H9 (cell line): ENCODE results near the gene PLK3. TPM values are rescaled to one million over a fixed set of nuclear protein-coding genes. Genes with fewer than 3 reads are reported as not detected.

Experiments
- DNase-seq: peaks from one replicate; pipeline ENCODE4 v3.0.0-alpha.2; 2017
- H2AFZ ChIP-seq: one replicate; pipeline ENCODE4 v1.6.1; 2013; ENCODE audit warnings: mild to moderate bottlenecking, low read length, control low read depth, moderate library complexity
- H2AK5ac ChIP-seq: 2 replicates; pipeline ENCODE4 v1.6.1; 2013; ENCODE audit warnings: low read length, control low read depth, mixed read lengths; ENCODE audit not compliant: insufficient read length
- H2BK120ac ChIP-seq: one replicate; pipeline ENCODE4 v1.6.1; 2013; ENCODE audit warnings: low read depth, mild to moderate bottlenecking, low read length, control low read depth, inconsistent platforms; ENCODE audit not compliant: poor library complexity, severe bottlenecking
- H2BK12ac ChIP-seq: 2 replicates; pipeline ENCODE4 v1.6.1; 2013; ENCODE audit warnings: low read length, control low read depth, mixed read lengths, low read depth; ENCODE audit not compliant: insufficient read length
- H2BK15ac ChIP-seq: 2 replicates; pipeline ENCODE4 v1.6.1; 2013; ENCODE audit warnings: low read depth, low read length, control low read depth
- H2BK20ac ChIP-seq: one replicate; pipeline ENCODE4 v1.6.1; 2013; ENCODE audit warnings: low read depth, mild to moderate bottlenecking, low read length, control low read depth, inconsistent platforms; ENCODE audit not compliant: poor library complexity, severe bottlenecking
- H2BK5ac ChIP-seq: 2 replicates; pipeline ENCODE4 v1.6.1; 2013; ENCODE audit warnings: low read length, control low read depth, mixed read lengths; ENCODE audit not compliant: insufficient read length
- H3K14ac ChIP-seq: 2 replicates; pipeline ENCODE4 v1.6.1; 2013; ENCODE audit warnings: low read length, control low read depth; ENCODE audit not compliant: insufficient read depth
- H3K18ac ChIP-seq: 2 replicates; pipeline ENCODE4 v1.6.1; 2013; ENCODE audit warnings: low read depth, mild to moderate bottlenecking, mixed read lengths, low read length, control low read depth; ENCODE audit not compliant: insufficient read length
- H3K23ac ChIP-seq: 2 replicates; pipeline ENCODE4 v1.6.1; 2013; ENCODE audit warnings: low read length, control low read depth, mixed read lengths, low read depth; ENCODE audit not compliant: insufficient read length
- H3K23me2 ChIP-seq: 2 replicates; pipeline ENCODE4 v1.6.1; 2013; ENCODE audit warnings: low read depth, mild to moderate bottlenecking, mixed read lengths, low read length, control low read depth; ENCODE audit not compliant: insufficient read length, poor library complexity, severe bottlenecking
- H3K27ac ChIP-seq: 2 replicates; pipeline ENCODE4 v1.5.1; 2013; ENCODE audit warnings: low read length, control low read depth, mixed read lengths, low read depth; ENCODE audit not compliant: insufficient read length
- H3K27me3 ChIP-seq: 2 replicates; pipeline ENCODE4 v1.6.1; 2013; ENCODE audit warnings: low read length, control low read depth, inconsistent platforms; ENCODE audit not compliant: insufficient read depth
- H3K4ac ChIP-seq: 2 replicates; pipeline ENCODE4 v1.6.1; 2013; ENCODE audit warnings: low read depth, mild to moderate bottlenecking, control low read depth, inconsistent platforms, low read length, moderate library complexity
- H3K4me1 ChIP-seq: 2 replicates; pipeline ENCODE4 v1.6.1; 2013; ENCODE audit warnings: low read length, control low read depth, inconsistent platforms; ENCODE audit not compliant: insufficient read depth
- H3K4me2 ChIP-seq: 2 replicates; pipeline ENCODE4 v1.6.1; 2013; ENCODE audit warnings: low read length, control low read depth, mixed read lengths; ENCODE audit not compliant: insufficient read length, insufficient read depth
- H3K56ac ChIP-seq: 2 replicates; pipeline ENCODE4 v1.6.1; 2013; ENCODE audit warnings: low read depth, mild to moderate bottlenecking, mixed read lengths, low read length, control low read depth; ENCODE audit not compliant: insufficient read length
- H3K79me1 ChIP-seq: 2 replicates; pipeline ENCODE4 v1.6.1; 2013; ENCODE audit warnings: low read depth, mild to moderate bottlenecking, moderate library complexity, low read length, control low read depth, inconsistent platforms; ENCODE audit not compliant: insufficient read depth, poor library complexity, severe bottlenecking
- H3K79me2 ChIP-seq: 2 replicates; pipeline ENCODE4 v1.6.1; 2013; ENCODE audit warnings: low read length, control low read depth, inconsistent platforms; ENCODE audit not compliant: insufficient read depth
- H3K9ac ChIP-seq: 2 replicates; pipeline ENCODE4 v1.6.1; 2013; ENCODE audit warnings: low read length, control low read depth, mixed read lengths; ENCODE audit not compliant: insufficient read length; ENCODE audit errors: extremely low read depth
- H3K9me3 ChIP-seq: one replicate; pipeline ENCODE4 v1.6.1; 2013; ENCODE audit warnings: low read depth, low read length, inconsistent platforms; ENCODE audit not compliant: control insufficient read depth
- H3T11ph ChIP-seq: one replicate; pipeline ENCODE4 v1.6.1; 2013; ENCODE audit warnings: mild to moderate bottlenecking, low read length, control low read depth, inconsistent platforms
- H4K20me1 ChIP-seq: one replicate; pipeline ENCODE4 v1.6.1; 2013; ENCODE audit not compliant: control insufficient read depth, insufficient read length, insufficient read depth
- H4K5ac ChIP-seq: 2 replicates; pipeline ENCODE4 v1.6.1; 2013; ENCODE audit warnings: low read depth, mild to moderate bottlenecking, mixed read lengths, low read length, control low read depth; ENCODE audit not compliant: insufficient read length
- H4K8ac ChIP-seq: replicated peaks from 2 replicates; pipeline ENCODE4 v1.6.1; 2013; ENCODE audit warnings: low read length, control low read depth, mixed read lengths, low read depth; ENCODE audit not compliant: insufficient read length
- H4K91ac ChIP-seq: 2 replicates; pipeline ENCODE4 v1.6.1; 2013; ENCODE audit warnings: low read depth, mild to moderate bottlenecking, moderate library complexity, mixed read lengths, low read length, control low read depth; ENCODE audit not compliant: insufficient read length
- H3K27ac Mint-ChIP-seq, 3 experiments: 2 replicates in 2 of 3; 3 replicates in 1 of 3; pipeline ENCODE4 v1.8.0; 2020 to 2021; ENCODE audit warnings: mixed read lengths in 3 of 3, mild to moderate bottlenecking in 1 of 3, moderate library complexity in 1 of 3
- H3K27me3 Mint-ChIP-seq: 2 replicates; pipeline ENCODE4 v1.8.0; 2021; ENCODE audit warnings: low read depth, mild to moderate bottlenecking, moderate library complexity, mixed read lengths
- H3K36me3 Mint-ChIP-seq, 3 experiments: 2 replicates in 2 of 3; 3 replicates in 1 of 3; pipeline ENCODE4 v1.8.0; 2020 to 2021; ENCODE audit warnings: low read depth in 3 of 3, mixed read lengths in 3 of 3; ENCODE audit not compliant: insufficient read depth in 1 of 3
- H3K4me1 Mint-ChIP-seq, 2 experiments: 2 replicates each; pipeline ENCODE4 v1.8.0; 2020; ENCODE audit warnings: mixed read lengths in 2 of 2
- H3K4me3 Mint-ChIP-seq, 2 experiments: 2 replicates in 1 of 2; 3 replicates in 1 of 2; pipeline ENCODE4 v1.8.0; 2020 to 2021; ENCODE audit warnings: mild to moderate bottlenecking in 2 of 2, mixed read lengths in 2 of 2, moderate library complexity in 1 of 2
- H3K9me3 Mint-ChIP-seq, 2 experiments: 2 replicates in 1 of 2; 3 replicates in 1 of 2; pipeline ENCODE4 v1.8.0; 2020; ENCODE audit warnings: mild to moderate bottlenecking in 2 of 2, mixed read lengths in 2 of 2, moderate library complexity in 1 of 2
- WGBS: extraction: QIAGEN DNeasy Blood & Tissue Kit; methylation state at CpG from one replicate; pipeline ENCODE4 v1.1.7; 2013; ENCODE audit warnings: missing lambda C conversion rate, low lambda C conversion rate, mixed read lengths; ENCODE audit not compliant: insufficient read length; ENCODE audit errors: extremely low coverage; 5-methylcytosine and 5-hydroxymethylcytosine counted together
- total RNA-seq: library from RNA; stranded (reverse); gene quantifications from 2 replicates; pipeline ENCODE4 v1.2.1, GENCODE V29; 2021
- TF ChIP-seq, protein P1 (sequence below): fragments of 200-600 bp; sonication (generic); conservative IDR thresholded peaks from 3 replicates; pipeline ENCODE4 v1.8.0; 2021; ENCODE audit warnings: antibody characterized with exemption, mild to moderate bottlenecking

Gene PLK3
- total RNA-seq, 1 experiment from 2014 or later, result 14.7 TPM

DNA sequence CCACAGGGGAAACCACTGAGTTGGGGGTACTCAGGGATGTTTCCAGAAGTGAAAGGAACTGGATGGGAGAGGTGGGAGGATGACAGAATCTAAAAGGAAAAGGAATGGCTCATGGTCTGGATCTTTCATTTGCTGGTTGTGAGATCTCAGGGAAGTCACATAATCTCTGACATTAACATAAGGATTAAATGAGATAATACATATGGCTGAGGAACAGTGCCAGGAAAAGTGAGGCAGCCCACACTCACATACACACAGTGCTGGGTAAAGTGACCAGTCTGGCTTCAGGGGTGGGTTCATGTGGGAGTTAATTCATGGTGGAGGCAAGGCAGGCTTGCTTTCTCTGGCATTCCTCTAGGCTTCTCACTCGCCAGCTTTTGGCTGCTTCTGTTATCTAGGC is 46.8 kb downstream of the PLK3 start:
- Histone ChIP-seq H3K9me3 (no peaks in the 10 kb centered on the region), H3K23ac (no peak overlapping the region), H3K27ac (no peak overlapping the region), H3K14ac (no peak overlapping the region), H2BK20ac (no peak overlapping the region), H2BK12ac (no peak overlapping the region), H4K91ac (no peak overlapping the region), H3K4ac (no peak overlapping the region), H3K56ac (no peak overlapping the region), H2BK5ac (no peak overlapping the region), H3K79me2 (no peaks in the 10 kb centered on the region), H2AFZ (no peak overlapping the region), H3K27me3 (peaks cover 2% of the 10 kb centered on the region; the same call in 1 of the 2 replicates), H3T11ph (no peak overlapping the region), H3K23me2 (peaks cover 11% of the 10 kb centered on the region), H4K20me1 (no peaks in the 10 kb centered on the region), H4K5ac (no peak overlapping the region), H2BK120ac (no peak overlapping the region), H3K9ac (no peak overlapping the region), H3K79me1 (no peaks in the 10 kb centered on the region), H2AK5ac (no peak overlapping the region), H3K4me2 (no peak overlapping the region), H2BK15ac (no peak overlapping the region), H3K18ac (no peak overlapping the region), H4K8ac (no peak overlapping the region), H3K4me1 (no peaks in the 10 kb centered on the region)
- DNase-seq, result no peak
- Mint-ChIP-seq H3K27ac (no peak overlapping the region), H3K27me3 (peaks cover 7% of the 10 kb centered on the region), H3K4me1 (peaks cover 9 to 17% of the 10 kb centered on the region in 2 experiments), H3K4me3 (no peak overlapping the region), H3K9me3 (no peaks in the 10 kb centered on the region), H3K36me3 (no peaks in the 10 kb centered on the region)
- TF ChIP-seq, protein P1, sequence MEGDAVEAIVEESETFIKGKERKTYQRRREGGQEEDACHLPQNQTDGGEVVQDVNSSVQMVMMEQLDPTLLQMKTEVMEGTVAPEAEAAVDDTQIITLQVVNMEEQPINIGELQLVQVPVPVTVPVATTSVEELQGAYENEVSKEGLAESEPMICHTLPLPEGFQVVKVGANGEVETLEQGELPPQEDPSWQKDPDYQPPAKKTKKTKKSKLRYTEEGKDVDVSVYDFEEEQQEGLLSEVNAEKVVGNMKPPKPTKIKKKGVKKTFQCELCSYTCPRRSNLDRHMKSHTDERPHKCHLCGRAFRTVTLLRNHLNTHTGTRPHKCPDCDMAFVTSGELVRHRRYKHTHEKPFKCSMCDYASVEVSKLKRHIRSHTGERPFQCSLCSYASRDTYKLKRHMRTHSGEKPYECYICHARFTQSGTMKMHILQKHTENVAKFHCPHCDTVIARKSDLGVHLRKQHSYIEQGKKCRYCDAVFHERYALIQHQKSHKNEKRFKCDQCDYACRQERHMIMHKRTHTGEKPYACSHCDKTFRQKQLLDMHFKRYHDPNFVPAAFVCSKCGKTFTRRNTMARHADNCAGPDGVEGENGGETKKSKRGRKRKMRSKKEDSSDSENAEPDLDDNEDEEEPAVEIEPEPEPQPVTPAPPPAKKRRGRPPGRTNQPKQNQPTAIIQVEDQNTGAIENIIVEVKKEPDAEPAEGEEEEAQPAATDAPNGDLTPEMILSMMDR, result no peak
- no CpG with 5 or more reads among the region's 1 CpG for WGBS
